ENCODE measurements around the gene SAPCD2.
A peak's percentile ranks its signal among the peaks of the same experiment; 100 is the strongest.
"Not testable (repeated sequence)": the region's sequence is repeated elsewhere in the genome, so short reads cannot be mapped to it uniquely, and the experiment has no call there.

SAPCD2 gene, protein sequence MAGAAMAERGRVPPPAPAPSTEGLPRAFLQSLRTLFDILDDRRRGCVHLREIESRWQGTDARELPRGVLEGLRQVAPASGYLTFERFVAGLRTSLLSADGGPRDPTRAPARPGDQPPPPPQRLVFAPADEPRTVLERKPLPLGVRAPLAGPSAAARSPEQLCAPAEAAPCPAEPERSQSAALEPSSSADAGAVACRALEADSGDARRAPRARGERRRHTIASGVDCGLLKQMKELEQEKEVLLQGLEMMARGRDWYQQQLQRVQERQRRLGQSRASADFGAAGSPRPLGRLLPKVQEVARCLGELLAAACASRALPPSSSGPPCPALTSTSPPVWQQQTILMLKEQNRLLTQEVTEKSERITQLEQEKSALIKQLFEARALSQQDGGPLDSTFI

GRCh38 chr9:137070201-137070905, at the start of gene SAPCD2:
SAPCD2 (minus strand) TSS chr9:137070557; CDS start chr9:137070460, 97 bp downstream.
- peak; percentile 94 for DNase-seq

- DNase-seq, result not testable (repeated sequence)
Observed at GRCh38 chr9:137118092-137118603, 47.8 kb upstream of the SAPCD2 start.

DNA sequence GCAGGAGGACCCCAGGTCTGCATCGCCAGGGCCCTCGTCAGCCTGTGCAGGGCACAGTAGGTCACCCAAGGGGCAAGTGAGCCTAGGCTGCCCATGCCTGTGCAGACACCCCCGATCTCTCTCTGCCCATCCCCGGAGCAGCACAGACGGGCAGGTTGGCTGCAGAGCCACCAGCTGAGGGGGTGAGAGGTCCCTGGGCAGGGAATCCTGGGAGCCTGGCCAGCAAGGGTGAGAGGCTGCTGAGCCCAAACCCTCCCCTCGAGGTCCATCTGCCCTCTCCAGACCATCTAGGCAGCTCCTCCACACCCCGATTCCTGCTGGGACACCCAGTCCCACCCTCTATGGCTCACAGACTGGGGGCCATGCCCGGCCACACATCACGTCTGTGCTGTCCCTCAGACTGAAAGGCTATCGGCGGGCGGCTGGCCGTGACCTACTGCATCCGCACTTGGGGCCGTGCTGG, 46.9 kb upstream of the SAPCD2 start:
- no peak for DNase-seq

GRCh38 chr9:137116728-137117127, 46.4 kb upstream of the SAPCD2 start:
- DNase-seq, result no peak

GRCh38 chr9:137116027-137116507, 45.7 kb upstream of the SAPCD2 start:
- no peak for DNase-seq

- no peak for DNase-seq
Observed at GRCh38 chr9:137115394-137116026, 45.2 kb upstream of the SAPCD2 start.

GRCh38 chr9:137114613-137115393, 44.4 kb upstream of the SAPCD2 start, which contains the start of gene DPP7:
DPP7 (minus strand) TSS chr9:137114733; CDS start chr9:137114713, 20 bp downstream.
- DNase-seq, result no peak

DNA sequence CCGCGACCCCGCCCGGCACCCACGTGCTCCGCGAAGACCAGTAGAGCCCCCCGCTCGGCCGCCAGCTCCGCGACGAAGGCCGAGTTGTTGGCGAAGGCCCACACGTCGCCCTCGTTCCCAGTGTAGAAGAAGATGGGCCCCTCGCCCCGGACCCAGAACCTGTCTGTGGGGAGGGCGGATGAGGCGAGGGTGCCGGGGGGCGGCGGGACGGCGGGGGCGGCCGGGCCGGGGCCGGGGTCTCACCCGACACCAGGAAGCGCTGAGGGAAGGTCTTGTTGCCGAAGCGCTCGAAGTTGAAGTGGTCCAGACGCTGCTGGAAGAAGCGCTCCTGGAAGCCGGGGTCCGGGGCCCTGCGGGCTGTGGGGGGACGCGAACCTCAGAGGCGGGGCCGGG, 43.9 kb upstream of the SAPCD2 start:
- DNase-seq, result no peak

- DNase-seq, result no peak
Observed at GRCh38 chr9:137113385-137114159, 43.2 kb upstream of the SAPCD2 start.

DNA sequence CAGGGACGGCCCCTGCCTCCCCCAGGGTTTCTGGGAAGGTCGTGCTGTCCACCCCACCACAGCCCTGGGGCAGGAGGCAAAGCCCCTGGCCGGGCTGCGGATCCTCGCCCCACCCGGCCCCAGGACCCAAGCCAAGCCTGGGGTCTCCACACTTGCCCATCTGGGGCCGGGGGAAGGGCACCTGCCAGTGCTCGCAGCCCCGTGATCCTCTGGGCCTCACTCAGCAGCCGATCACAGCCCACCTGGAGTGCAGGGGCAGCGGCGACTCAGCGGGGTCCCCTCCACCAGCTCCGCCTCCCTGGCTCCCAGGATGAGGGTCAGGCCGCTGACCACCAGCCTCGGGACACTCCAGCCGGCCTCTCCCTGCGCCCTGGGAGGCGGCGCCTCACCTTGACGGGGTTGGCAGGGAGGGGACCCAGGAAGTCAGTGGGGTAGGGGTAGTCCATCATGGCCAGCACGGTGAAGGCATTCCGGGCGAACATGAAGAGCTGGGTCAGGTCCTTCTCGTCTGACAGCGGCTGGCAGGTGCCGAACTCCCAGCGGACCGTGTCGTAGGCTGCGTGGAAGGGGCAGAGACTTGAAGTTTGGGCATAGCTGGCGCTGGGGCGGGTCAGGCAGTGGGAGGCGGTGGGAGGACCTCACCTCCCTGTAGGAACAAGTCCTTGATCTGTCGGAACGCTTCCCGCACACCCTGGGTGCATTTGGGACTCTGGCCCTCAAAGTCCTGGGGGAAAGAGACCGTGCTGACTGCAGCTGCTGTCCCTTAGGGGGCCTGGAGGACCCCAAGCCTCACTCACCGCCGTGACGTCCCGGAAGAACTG, 42.4 kb upstream of the SAPCD2 start:
- no peak for DNase-seq

DNA sequence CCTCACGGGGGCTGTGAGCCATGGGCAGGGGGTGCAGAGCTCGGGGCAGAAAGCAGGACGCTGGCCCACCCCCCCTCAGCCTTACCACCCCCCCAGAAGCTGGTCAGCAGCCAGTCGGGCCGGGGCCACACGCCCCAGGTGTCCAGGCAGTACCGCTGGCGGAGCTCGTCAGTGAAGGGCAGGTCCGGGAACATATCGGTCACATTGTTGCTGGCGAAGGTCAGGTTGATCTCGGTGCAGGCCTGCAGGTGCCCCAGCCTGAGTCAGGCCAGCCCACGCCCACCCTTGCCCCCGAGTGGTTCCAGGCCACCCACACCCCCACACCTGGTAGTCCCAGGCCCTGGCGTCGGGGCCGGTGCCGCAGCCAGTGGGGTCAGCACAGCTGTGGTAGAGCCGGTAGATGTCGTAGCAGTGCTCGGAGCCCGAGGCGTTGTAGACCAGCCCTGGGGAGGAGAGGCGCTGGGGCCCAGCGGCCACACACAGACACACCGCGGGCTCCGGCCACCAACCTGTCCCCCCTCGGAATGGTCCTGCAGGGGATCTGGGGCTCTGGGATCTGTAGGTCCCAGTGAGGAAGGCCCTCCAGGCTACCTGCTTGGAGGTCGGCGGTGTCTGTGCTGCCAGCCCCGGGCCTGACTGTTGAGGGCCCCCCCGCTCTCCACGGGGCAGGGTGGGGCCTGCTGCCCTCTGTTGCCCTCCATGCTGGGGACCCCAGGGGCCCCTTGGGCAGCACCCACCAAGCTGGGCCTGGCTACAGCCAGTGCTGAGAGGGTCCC, 41.6 kb upstream of the SAPCD2 start:
- no peak for DNase-seq

DNA sequence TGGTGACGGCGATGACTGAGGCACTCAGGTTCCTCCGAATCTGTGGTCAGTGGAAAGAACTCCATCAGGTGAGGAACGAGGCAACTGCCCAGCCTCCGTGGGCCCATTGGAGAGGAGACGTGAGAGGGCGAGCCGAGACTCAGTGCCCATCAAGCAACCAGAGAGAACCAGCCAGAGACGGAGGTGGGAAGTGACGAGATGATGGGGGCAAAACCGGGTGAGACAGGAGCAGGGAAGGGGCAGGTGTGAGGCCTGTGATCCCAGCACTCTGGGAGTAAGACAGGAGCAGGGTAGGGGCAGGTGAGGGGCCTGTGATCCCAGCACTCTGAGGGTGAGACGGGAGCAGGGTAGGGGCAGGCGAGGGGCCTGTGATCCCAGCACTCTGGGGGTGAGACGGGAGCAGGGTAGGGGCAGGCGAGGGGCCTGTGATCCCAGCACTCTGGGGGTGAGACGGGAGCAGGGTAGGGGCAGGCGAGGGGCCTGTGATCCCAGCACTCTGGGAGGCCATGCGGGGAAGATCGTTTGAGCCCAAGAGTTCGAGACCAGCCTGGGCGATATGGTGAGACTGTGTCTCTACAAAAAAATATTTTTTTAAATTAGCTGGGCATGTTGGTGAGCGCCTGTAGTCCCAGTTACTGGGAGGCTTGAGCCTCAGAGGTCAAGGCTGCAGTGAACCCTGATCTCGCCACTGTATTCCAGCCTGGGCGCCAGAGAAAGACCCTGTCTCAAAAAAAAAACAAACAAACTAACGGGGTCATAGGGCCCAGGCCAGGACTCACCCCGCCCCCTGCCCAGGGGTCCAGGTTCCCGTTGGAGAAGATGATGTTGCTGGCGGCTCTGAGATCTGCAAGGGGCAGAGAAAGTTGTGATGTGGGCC, 40.8 kb upstream of the SAPCD2 start:
- DNase-seq, result no peak

DNA sequence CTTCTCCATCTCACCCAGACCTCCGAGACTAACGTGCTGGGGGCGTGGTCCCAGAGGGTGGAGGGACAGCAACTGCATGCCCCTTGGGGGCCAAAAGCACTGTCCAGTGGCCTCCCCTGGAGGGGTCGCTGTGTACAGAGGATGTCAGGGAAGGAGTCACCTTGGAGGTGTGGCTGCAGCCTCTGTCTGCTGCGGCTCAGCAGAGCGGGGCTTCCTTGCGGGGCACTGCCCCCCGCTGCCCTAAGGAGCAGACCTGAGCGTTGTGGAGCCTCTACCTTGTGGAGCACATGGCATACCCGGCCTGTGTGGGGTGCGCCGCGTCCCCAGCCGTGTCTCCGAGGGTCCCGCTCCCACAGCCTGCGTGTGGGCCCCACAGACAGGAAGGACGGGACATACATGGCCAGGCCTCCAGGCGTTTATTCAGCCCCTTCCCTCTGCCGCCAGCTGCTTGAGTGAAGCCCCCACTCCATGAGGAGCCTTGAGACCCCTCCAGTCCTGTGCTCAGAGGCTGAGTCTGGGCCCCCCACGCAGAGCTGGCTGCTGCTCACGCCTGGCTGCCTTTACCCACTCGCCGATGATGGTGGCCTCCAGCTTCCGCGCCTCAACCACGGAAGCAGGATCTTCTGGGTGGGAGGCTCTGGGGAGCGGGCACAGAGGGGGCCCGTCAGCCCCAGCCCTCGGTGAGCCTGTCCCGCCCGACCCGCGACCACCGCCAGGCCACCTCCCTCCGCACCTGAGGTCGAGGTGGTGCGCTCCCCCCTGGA, 40.0 kb upstream of the SAPCD2 start:
- no peak for DNase-seq

DNA sequence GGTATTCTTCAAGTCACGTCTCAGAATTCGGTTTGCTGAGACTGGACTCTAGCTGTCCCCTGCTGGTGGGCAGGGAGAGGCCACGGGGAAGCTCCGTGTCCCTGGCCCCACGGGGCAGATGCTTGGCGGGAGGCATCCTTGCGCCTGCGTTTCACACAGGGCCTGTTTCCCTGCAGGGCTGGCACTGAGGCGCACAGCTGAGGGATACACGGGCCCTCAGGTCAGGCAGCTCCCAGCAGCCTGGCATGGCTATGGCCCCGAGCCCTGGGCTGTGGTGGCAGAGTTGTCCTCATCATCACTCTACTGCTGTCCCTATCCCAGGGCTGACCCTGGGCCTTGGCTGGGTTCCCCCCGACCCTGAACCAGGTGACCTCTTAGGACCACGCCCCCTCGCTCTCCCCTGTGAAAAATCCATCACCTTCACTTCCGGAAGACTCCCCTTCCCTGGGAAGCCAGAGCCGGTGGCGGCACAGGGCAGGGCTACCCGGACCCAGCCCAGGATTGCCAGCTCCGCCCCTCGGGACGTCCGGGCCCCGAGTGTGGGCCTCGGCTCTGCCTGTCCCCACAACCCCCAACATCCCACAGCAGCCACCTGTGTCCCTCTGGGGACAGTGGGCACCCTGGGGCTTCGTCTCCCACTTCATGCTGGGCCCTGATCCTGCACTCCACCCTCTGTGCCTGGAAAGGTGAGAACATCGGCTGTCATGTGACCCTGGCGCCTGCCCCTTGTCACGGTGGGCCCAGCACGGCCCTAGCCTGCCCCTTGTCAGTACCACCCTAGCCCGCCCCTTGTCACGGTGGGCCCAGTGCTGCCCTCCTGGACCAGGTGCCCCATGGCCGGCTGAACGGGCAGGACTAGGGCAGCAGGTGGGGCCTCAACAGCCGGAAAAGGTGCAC, 39.1 kb upstream of the SAPCD2 start:
- DNase-seq, result no peak

GRCh38 chr9:137108608-137109249, 38.4 kb upstream of the SAPCD2 start:
- DNase-seq, result no peak

DNA sequence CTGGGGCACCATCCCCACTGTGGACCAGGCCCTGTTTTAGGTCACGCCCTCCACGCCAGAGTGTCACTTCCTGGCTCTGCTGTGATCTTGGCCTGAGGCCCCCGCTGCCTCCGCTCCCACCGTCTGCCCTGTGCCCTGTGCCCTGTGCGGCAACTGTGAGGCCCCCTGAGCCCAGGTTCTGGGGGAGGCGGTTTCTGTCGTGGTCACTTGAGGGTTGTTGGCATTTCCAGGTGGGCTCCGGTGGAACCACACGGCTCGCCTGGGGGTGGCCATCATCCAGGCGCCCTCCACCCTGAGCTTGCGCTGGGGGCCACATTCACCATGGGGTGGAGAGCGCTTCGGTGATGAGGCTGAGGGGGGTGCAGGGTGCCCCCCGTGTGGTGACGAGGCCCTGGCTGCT, 37.6 kb upstream of the SAPCD2 start:
- no peak for DNase-seq

Data from DMS153 (cell line).